Prostate gland (tissue), 2 donors: ENCODE measurements around the gene DISP3. TPM values are rescaled to one million over a fixed set of nuclear protein-coding genes. Genes with fewer than 3 reads are reported as not detected.

Experiments
- DNase-seq: peaks from one replicate; pipeline ENCODE4 v3.0.0-alpha.2; 2019; ENCODE audit warnings: low spot score
- H3K27ac ChIP-seq, 2 donors: fragments of 200-600 bp; sonication (generic); 2 replicates each; pipeline ENCODE4 v1.5.1; 2017 to 2019
- H3K27me3 ChIP-seq: fragments of 200-600 bp; sonication (generic); replicated peaks from 2 replicates; pipeline ENCODE4 v1.5.1; 2019; ENCODE audit not compliant: insufficient read depth
- H3K36me3 ChIP-seq, 2 donors: fragments of 200-600 bp; sonication (generic); 1 replicate in 1 of 2; 2 replicates in 1 of 2; pipeline versions ENCODE4 v1.5.1 to v1.8.1; 2017 to 2019
- H3K4me1 ChIP-seq: fragments of 200-600 bp; sonication (generic); replicated peaks from 2 replicates; pipeline ENCODE4 v1.5.1; 2019
- H3K4me3 ChIP-seq, 2 donors: fragments of 200-600 bp; sonication (generic); 2 replicates each; pipeline ENCODE4 v1.5.1; 2017 to 2019
- H3K9me3 ChIP-seq: fragments of 200-600 bp; sonication (generic); 2 replicates; pipeline ENCODE4 v1.5.1; 2017
- CTCF ChIP-seq, 4 experiments: fragments of 200-600 bp in 2 of 4; fragments of 450-650 bp in 2 of 4; sonication (generic) in 2 of 4; IDR thresholded peaks; 1 replicate in 3 of 4; 2 replicates in 1 of 4; pipeline ENCODE4 v1.5.1; 2016 to 2019; ENCODE audit warnings: antibody characterized with exemption in 4 of 4, mild to moderate bottlenecking in 2 of 4, moderate library complexity in 2 of 4
- POLR2A ChIP-seq: fragments of 450-650 bp; IDR thresholded peaks from one replicate; pipeline ENCODE4 v1.6.1; 2016; ENCODE audit warnings: antibody characterized with exemption, mild to moderate bottlenecking
- POLR2AphosphoS5 ChIP-seq: sonication (generic); formaldehyde crosslinking; IDR thresholded peaks from one replicate; pipeline ENCODE4 v1.6.1; 2017; ENCODE audit warnings: antibody characterized with exemption
- WGBS: methylation state at CpG from one replicate; pipeline ENCODE4 v1.1.5; 2018; 5-methylcytosine and 5-hydroxymethylcytosine counted together
- intact Hi-C: fragments of 100-400 bp; cut with DNase I; formaldehyde crosslinking; loops from one replicate; pipeline ENCODE4 v1.14.2; 2022
- total RNA-seq, 2 donors: library from RNA; depleted of rRNA; stranded (reverse); fragments of >200 nt; gene quantifications; one replicate each; pipeline ENCODE4 v1.1.0, GENCODE V29; 2016

DISP3 gene
- total RNA-seq, 2 donors from 2014 or later: 0.80 to 1.7 TPM

- Histone ChIP-seq H3K4me1 (no peaks in the 10 kb centered on the region), H3K36me3 (no peaks in the 10 kb centered on the region), H3K27ac (no peak overlapping the region), H3K4me3 (no peak overlapping the region), H3K9me3 (no peaks in the 10 kb centered on the region), H3K27me3 (no peaks in the 10 kb centered on the region)
- TF ChIP-seq POLR2AphosphoS5: no peak
- no peak for TF ChIP-seq POLR2A
- no peak for TF ChIP-seq CTCF (IDR thresholded peaks at IDR 0.05)
- no peak for DNase-seq
- intact Hi-C loops: no loop called here
- 75% methylated on average over 3 of the region's 3 CpGs for WGBS
Observed at GRCh38 chr1:11494771-11495170, 15.8 kb downstream of the DISP3 start.

GRCh38 chr1:11495579-11495978 is 16.6 kb downstream of the DISP3 start:
- H3K27me3 ChIP-seq: no peaks in the 10 kb centered on the region
- no peak overlapping the region for H3K4me3 ChIP-seq
- H3K9me3 ChIP-seq: no peaks in the 10 kb centered on the region
- intact Hi-C loops: no loop called here
- no peaks in the 10 kb centered on the region for H3K4me1 ChIP-seq
- H3K36me3 ChIP-seq: no peaks in the 10 kb centered on the region
- no peak overlapping the region for H3K27ac ChIP-seq
- 61% methylated on average over 3 of the region's 3 CpGs for WGBS
- TF ChIP-seq POLR2AphosphoS5 (no peak), POLR2A (no peak), CTCF (IDR thresholded peaks at IDR 0.05) (no peak)
- no peak for DNase-seq

GRCh38 chr1:11496551-11497080 is 17.7 kb downstream of the DISP3 start:
- no peak for DNase-seq
- TF ChIP-seq POLR2A (no peak), CTCF (IDR thresholded peaks at IDR 0.05) (no peak), POLR2AphosphoS5 (no peak)
- no peaks in the 10 kb centered on the region for H3K27me3 ChIP-seq
- H3K27ac ChIP-seq: no peak overlapping the region
- intact Hi-C loops: no loop called here
- H3K9me3 ChIP-seq: no peaks in the 10 kb centered on the region
- H3K4me3 ChIP-seq: no peak overlapping the region
- H3K4me1 ChIP-seq: no peaks in the 10 kb centered on the region
- WGBS: 76% methylated on average over 8 of the region's 8 CpGs
- H3K36me3 ChIP-seq: no peaks in the 10 kb centered on the region

GRCh38 chr1:11498956-11499594 is 20.1 kb downstream of the DISP3 start:
- Histone ChIP-seq H3K9me3 (no peaks in the 10 kb centered on the region), H3K4me1 (no peaks in the 10 kb centered on the region), H3K27me3 (no peaks in the 10 kb centered on the region), H3K36me3 (no peaks in the 10 kb centered on the region), H3K27ac (no peak overlapping the region), H3K4me3 (no peak overlapping the region)
- 72% methylated on average over 13 of the region's 13 CpGs for WGBS
- intact Hi-C loops: no loop called here
- DNase-seq: no peak
- TF ChIP-seq POLR2AphosphoS5 (no peak), POLR2A (no peak), CTCF (IDR thresholded peaks at IDR 0.05) (no peak)
